ENCODE data around the gene KAT7. TPM values are rescaled to one million over a fixed set of nuclear protein-coding genes. Genes with fewer than 3 reads are reported as not detected.
"Not testable (repeated sequence)": the region's sequence is repeated elsewhere in the genome, so short reads cannot be mapped to it uniquely, and the experiment has no call there.

The KAT7 gene
- 29.9 TPM for polyA plus RNA-seq (ENCODE audit: insufficient read length)

GRCh38 chr17:49788478-49789242 is at the start of gene KAT7:
TSS of gene KAT7 (plus strand) at chr17:49788681. CDS start at chr17:49788835, 154 bp downstream.
- peak; percentile 99 for DNase-seq (ENCODE audit: low read depth)

GRCh38 chr17:49739641-49740271 is 48.7 kb upstream of the KAT7 start:
- no peak for DNase-seq (ENCODE audit: low read depth)

GRCh38 chr17:49741009-49741691 is 47.3 kb upstream of the KAT7 start:
- DNase-seq (ENCODE audit: low read depth): no peak

GRCh38 chr17:49741692-49742076 is 46.8 kb upstream of the KAT7 start:
- DNase-seq (ENCODE audit: low read depth): no peak

GRCh38 chr17:49742166-49742638 is 46.3 kb upstream of the KAT7 start:
- no peak for DNase-seq (ENCODE audit: low read depth)

GRCh38 chr17:49745175-49746139 is 43.0 kb upstream of the KAT7 start:
- DNase-seq (ENCODE audit: low read depth): no peak

- no peak for DNase-seq (ENCODE audit: low read depth)
Measured at GRCh38 chr17:49746791-49747490, 41.5 kb upstream of the KAT7 start.

GRCh38 chr17:49747632-49748031 is 40.8 kb upstream of the KAT7 start:
- no peak for DNase-seq (ENCODE audit: low read depth)

GRCh38 chr17:49748223-49748622 is 40.3 kb upstream of the KAT7 start:
- DNase-seq (ENCODE audit: low read depth): no peak

GRCh38 chr17:49748791-49749190 is 39.7 kb upstream of the KAT7 start:
- no peak for DNase-seq (ENCODE audit: low read depth)

- DNase-seq (ENCODE audit: low read depth): no peak
Measured at GRCh38 chr17:49749730-49750129, 38.8 kb upstream of the KAT7 start.

- no peak for DNase-seq (ENCODE audit: low read depth)
Measured at GRCh38 chr17:49752508-49752907, 36.0 kb upstream of the KAT7 start.

- no peak for DNase-seq (ENCODE audit: low read depth)
Measured at GRCh38 chr17:49753959-49754391, 34.5 kb upstream of the KAT7 start.

- DNase-seq (ENCODE audit: low read depth): no peak
Measured at GRCh38 chr17:49755663-49756283, 32.7 kb upstream of the KAT7 start.

GRCh38 chr17:49756323-49757150 is 31.9 kb upstream of the KAT7 start:
- no peak for DNase-seq (ENCODE audit: low read depth)

GRCh38 chr17:49757151-49757777 is 31.2 kb upstream of the KAT7 start:
- DNase-seq (ENCODE audit: low read depth): no peak

GRCh38 chr17:49758464-49759010 is 29.9 kb upstream of the KAT7 start:
- not testable (repeated sequence) for DNase-seq (ENCODE audit: low read depth)

GRCh38 chr17:49759203-49759602 is 29.3 kb upstream of the KAT7 start:
- DNase-seq (ENCODE audit: low read depth): no peak

- no peak for DNase-seq (ENCODE audit: low read depth)
Measured at GRCh38 chr17:49760296-49760695, 28.2 kb upstream of the KAT7 start.
